Measurements from ENCODE around the gene IFI27.

The IFI27 gene

GRCh38 chr14:94102768-94103482, 7.6 kb upstream of the IFI27 start:
- no peak for DNase-seq (ENCODE audit: low read depth in 2 of 2)
- no peak for TF ChIP-seq CTCF (IDR thresholded peaks at IDR 0.05; ENCODE audit: low read depth, low read length)
- H3K4me3 ChIP-seq (replicated peaks in 1 of 2; ENCODE audit: low read depth in 2 of 2, low read length in 2 of 2): no peak overlapping the region

DNA sequence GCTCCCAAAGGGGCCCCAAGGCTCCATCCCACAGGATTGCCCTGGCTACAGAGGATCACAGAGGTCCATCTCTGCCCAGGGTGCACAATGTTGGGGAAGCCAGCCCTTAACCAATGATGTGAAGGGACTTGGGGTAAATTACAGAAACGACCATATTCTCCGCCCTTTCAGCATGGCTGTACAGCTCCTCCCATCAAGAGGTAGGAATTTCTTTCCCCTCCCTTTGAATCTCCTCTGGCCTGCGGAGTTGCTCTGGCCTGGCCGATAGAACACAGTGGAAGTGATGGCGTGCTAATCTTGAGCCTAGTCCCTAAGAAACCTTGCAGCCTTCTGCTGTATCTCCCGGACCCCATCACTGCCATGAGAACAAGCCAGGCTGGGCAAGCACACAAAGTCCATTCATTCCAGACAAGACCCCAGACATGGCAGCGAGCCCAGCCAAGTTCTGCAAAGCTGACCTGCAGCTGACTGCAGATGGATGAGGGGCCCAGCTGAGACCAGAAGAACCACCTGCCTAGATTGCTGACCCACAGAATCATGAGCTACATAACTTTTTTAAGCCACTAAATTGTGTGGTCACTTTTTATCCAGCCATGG, 6.9 kb upstream of the IFI27 start:
- H3K4me3 ChIP-seq (replicated peaks in 1 of 2; ENCODE audit: low read depth in 2 of 2, low read length in 2 of 2): no peak overlapping the region
- TF ChIP-seq CTCF (IDR thresholded peaks at IDR 0.05; ENCODE audit: low read depth, low read length): no peak
- no peak for DNase-seq (ENCODE audit: low read depth in 2 of 2)

GRCh38 chr14:94104731-94105130, 5.8 kb upstream of the IFI27 start:
- no peak overlapping the region for H3K4me3 ChIP-seq (replicated peaks in 1 of 2; ENCODE audit: low read depth in 2 of 2, low read length in 2 of 2)
- no peak for TF ChIP-seq CTCF (IDR thresholded peaks at IDR 0.05; ENCODE audit: low read depth, low read length)
- no peak for DNase-seq (ENCODE audit: low read depth in 2 of 2)

DNA sequence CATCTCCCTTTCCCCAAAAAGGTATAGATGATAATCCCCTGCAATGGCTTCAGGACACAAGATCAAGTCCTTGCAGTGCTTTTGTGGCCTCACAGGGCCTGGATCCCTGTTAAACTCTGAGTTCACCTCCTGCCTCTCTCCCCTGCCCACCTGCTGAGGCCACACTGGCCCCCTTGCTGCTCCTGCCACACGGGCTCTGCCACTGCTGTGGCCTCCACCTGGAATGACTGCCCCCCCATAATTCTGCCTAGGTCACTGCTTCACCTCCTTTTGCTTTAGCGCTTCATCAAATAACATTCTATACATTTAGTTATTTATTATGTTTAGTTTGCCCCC, 653 bp upstream of the IFI27 start:
- no peak for DNase-seq (ENCODE audit: low read depth in 2 of 2)
- no peak for TF ChIP-seq CTCF (IDR thresholded peaks at IDR 0.05; ENCODE audit: low read depth, low read length)
- no peak overlapping the region for H3K4me3 ChIP-seq (replicated peaks in 1 of 2; ENCODE audit: low read depth in 2 of 2, low read length in 2 of 2)

DNA sequence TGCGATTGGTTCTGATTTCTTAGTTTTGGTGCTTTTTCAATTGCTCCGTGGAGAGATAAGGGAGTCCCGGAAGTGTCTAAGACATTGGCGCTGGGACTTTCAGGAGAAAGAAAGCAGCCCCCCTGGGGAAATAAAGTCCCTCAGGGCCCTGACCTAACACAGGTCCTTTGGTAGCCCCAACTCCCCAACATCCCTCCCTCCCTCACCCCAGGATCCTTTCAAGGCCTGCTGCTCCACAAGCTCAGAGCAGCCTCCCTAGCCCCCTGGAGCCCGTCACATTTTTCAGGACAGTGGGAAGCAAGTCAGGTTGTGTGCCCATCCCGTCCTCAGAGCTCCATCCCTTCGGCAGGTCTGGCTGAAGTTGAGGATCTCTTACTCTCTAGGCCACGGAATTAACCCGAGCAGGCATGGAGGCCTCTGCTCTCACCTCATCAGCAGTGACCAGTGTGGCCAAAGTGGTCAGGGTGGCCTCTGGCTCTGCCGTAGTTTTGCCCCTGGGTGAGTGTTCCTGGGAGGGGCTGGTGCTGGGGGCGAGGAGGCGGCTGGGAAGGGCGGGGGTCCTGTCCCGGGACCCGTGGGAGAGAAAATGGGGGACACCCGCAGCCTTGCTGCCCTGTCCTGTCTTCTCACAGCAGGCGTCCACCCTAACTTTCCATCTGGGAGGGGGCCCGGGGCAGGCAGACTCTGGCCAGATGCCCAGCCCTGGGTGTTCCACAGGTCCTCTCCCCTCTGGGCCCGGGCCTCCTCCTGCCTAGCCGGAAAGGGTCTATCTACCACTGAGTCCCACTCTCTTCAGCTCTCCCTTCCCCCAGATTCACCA, 950 bp downstream of the IFI27 start:
- peak overlapping the region in 1 of 2 donors; percentile 54 for H3K4me3 ChIP-seq (replicated peaks in 1 of 2; ENCODE audit: low read depth in 2 of 2, low read length in 2 of 2)
- no peak for DNase-seq (ENCODE audit: low read depth in 2 of 2)
- no peak for TF ChIP-seq CTCF (IDR thresholded peaks at IDR 0.05; ENCODE audit: low read depth, low read length)

DNA sequence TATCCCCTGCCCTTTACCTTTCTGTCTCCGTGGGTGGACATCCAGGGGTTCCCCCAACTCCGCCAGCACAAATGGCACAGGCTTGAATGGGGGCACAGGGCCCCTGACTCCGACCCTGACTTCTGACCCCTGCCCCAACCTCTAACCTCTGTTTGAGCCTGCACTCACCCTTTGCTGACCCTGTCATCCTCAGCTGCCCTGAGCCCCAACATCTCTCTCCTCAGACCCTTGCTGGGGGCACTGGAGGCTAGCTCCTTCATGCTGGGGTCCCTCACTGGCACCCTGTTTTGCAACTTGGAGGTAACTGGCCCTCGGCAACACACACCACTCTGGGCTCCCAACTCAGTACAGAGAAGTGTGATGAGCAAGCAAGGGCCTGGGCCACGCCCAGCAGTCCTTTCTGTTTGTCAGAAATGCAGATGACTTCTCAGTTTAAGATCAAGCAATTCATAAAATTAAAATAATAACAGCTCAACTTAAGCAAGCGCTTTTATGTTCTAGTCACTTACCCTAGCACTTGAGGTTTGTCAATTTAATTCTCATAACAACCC, 2.1 kb downstream of the IFI27 start:
- no peak overlapping the region for H3K4me3 ChIP-seq (replicated peaks in 1 of 2; ENCODE audit: low read depth in 2 of 2, low read length in 2 of 2)
- TF ChIP-seq CTCF (IDR thresholded peaks at IDR 0.05; ENCODE audit: low read depth, low read length): no peak
- DNase-seq (ENCODE audit: low read depth in 2 of 2): no peak

All from cardiac fibroblast (primary cell).